Naive thymus-derived CD4-positive, alpha-beta T cell (primary cell): Measurements from ENCODE around the gene CEP19. TPM values are rescaled to one million over a fixed set of nuclear protein-coding genes. Genes with fewer than 3 reads are reported as not detected.
A peak's percentile ranks its signal among the peaks of the same experiment; 100 is the strongest.

ENCODE experiments used
- ATAC-seq: fragments of 150-1000 bp; cut with Tn5 transposase; 2 replicates; pipeline ENCODE4 v1.10.0; 2021; ENCODE audit warnings: mild to moderate bottlenecking, moderate library complexity
- CTCF ChIA-PET: fragments of 350-600 bp; sonication (Branson Sonifier 250); formaldehyde crosslinking; loops from one replicate; lab custom pipeline; 2021; ENCODE audit warnings: antibody characterized with exemption; lab: Charles Lee
- POLR2A ChIA-PET: fragments of 350-600 bp; sonication (Branson Sonifier 250); formaldehyde crosslinking; loops from one replicate; lab custom pipeline; 2021; ENCODE audit warnings: antibody characterized with exemption, inconsistent platforms; lab: Charles Lee
- DNase-seq, 9 donors: peaks; one replicate each; pipeline versions ENCODE4 v3.0.0 to v3.0.0-alpha.2; 2020 to 2022; ENCODE audit warnings: mixed read lengths in 1 of 9
- H3K27ac ChIP-seq: one replicate; pipeline ENCODE4 v1.7.0; 2013; ENCODE audit warnings: mild to moderate bottlenecking, low read depth, low read length, moderate library complexity
- H3K27me3 ChIP-seq, 2 donors: one replicate each; pipeline ENCODE4 v1.7.0; 2013; ENCODE audit warnings: low read length in 2 of 2, mild to moderate bottlenecking in 2 of 2, moderate library complexity in 2 of 2; ENCODE audit not compliant: control insufficient read depth in 2 of 2, insufficient read depth in 2 of 2
- H3K36me3 ChIP-seq, 3 experiments: 1 replicate in 2 of 3; 2 replicates in 1 of 3; pipeline ENCODE4 v1.7.0; 2013; ENCODE audit warnings: low read length in 3 of 3, mild to moderate bottlenecking in 3 of 3, moderate library complexity in 1 of 3; ENCODE audit not compliant: insufficient read depth in 3 of 3, control insufficient read depth in 2 of 3
- H3K4me1 ChIP-seq, 2 donors: one replicate each; pipeline ENCODE4 v1.7.0; 2013; ENCODE audit warnings: low read length in 2 of 2, mild to moderate bottlenecking in 2 of 2, moderate library complexity in 1 of 2; ENCODE audit not compliant: control insufficient read depth in 2 of 2, insufficient read depth in 2 of 2
- H3K4me3 ChIP-seq: 2 replicates; pipeline ENCODE4 v1.7.0; 2013; ENCODE audit warnings: mild to moderate bottlenecking, low read length
- H3K9me3 ChIP-seq, 3 experiments: 1 replicate in 2 of 3; 2 replicates in 1 of 3; pipeline ENCODE4 v1.7.0; 2013; ENCODE audit warnings: low read length in 3 of 3; ENCODE audit not compliant: control insufficient read depth in 2 of 3
- H3K27ac Mint-ChIP-seq, 9 donors: one replicate each; pipeline ENCODE4 v1.8.0; 2020 to 2022; ENCODE audit warnings: mixed read lengths in 9 of 9, mild to moderate bottlenecking in 8 of 9, moderate library complexity in 5 of 9, inconsistent platforms in 2 of 9
- H3K27me3 Mint-ChIP-seq, 5 donors: one replicate each; pipeline ENCODE4 v1.8.0; 2021 to 2022; ENCODE audit warnings: mixed read lengths in 5 of 5, mild to moderate bottlenecking in 1 of 5
- H3K36me3 Mint-ChIP-seq, 5 donors: one replicate each; pipeline ENCODE4 v1.8.0; 2020 to 2022; ENCODE audit warnings: mixed read lengths in 5 of 5, mild to moderate bottlenecking in 3 of 5, inconsistent platforms in 1 of 5
- H3K4me1 Mint-ChIP-seq, 7 donors: one replicate each; pipeline ENCODE4 v1.8.0; 2020 to 2022; ENCODE audit warnings: mixed read lengths in 7 of 7, mild to moderate bottlenecking in 3 of 7, inconsistent platforms in 1 of 7
- H3K4me3 Mint-ChIP-seq, 10 donors: one replicate each; pipeline ENCODE4 v1.8.0; 2020 to 2022; ENCODE audit warnings: mild to moderate bottlenecking in 10 of 10, mixed read lengths in 10 of 10, moderate library complexity in 6 of 10, inconsistent platforms in 2 of 10
- H3K9me3 Mint-ChIP-seq, 11 donors: one replicate each; pipeline ENCODE4 v1.8.0; 2020 to 2022; ENCODE audit warnings: mixed read lengths in 11 of 11, mild to moderate bottlenecking in 4 of 11, inconsistent platforms in 1 of 11, moderate library complexity in 1 of 11
- intact Hi-C, 2 donors: fragments of 100-400 bp; cut with micrococcal nuclease; formaldehyde crosslinking; loops; one replicate each; pipeline ENCODE4 v1.15.1; 2023
- polyA plus RNA-seq, 2 donors: library from polyadenylated mRNA; unstranded; fragments of 300-500 nt; fragmentation: Illumina TruSeq; gene quantifications; one replicate each; pipeline ENCODE4 v1.2.3, GENCODE V29; 2021
- total RNA-seq, 6 experiments: library from RNA in 5 of 6; stranded (reverse) in 5 of 6; gene quantifications; 1 replicate in 5 of 6; 2 replicates in 1 of 6; pipeline ENCODE4 v1.2.3 and lab custom pipeline; 2021 to 2026

CEP19 gene
- total and polyA plus RNA-seq, 7 experiments from 2014 or later, result 0.96 to 10.7 (median 6.9) TPM

- H3K4me3 Mint-ChIP-seq, result no peak overlapping the region
- ChIA-PET POLR2A (interaction anchor here (0.5 kb wide), 1 partner anchor 233 kb away, joined by 3 read pairs; no protein-coding TSS in a partner anchor), CTCF (interaction anchor here (1.2 kb wide), 1 partner anchor 171 kb away, joined by 3 read pairs; no protein-coding TSS in a partner anchor)
- DNase-seq, result no peak
- H3K27ac Mint-ChIP-seq, result peak overlapping the region in 1 of 9 donors; percentile 38
- intact Hi-C loops, result no loop called here
- Histone ChIP-seq H3K36me3 (no peaks in the 10 kb centered on the region), H3K9me3 (no peaks in the 10 kb centered on the region), H3K4me1 (peaks cover 0 to 6% of the 10 kb centered on the region in 2 donors), H3K4me3 (no peak overlapping the region), H3K27me3 (no peaks in the 10 kb centered on the region), H3K27ac (no peak overlapping the region)
- no peaks in the 10 kb centered on the region for H3K9me3 Mint-ChIP-seq
- no peak for ATAC-seq
- H3K4me1 Mint-ChIP-seq, result peaks cover 0 to 7% (median 5%) of the 10 kb centered on the region in 7 donors
- H3K36me3 Mint-ChIP-seq, result no peaks in the 10 kb centered on the region
- H3K27me3 Mint-ChIP-seq, result no peaks in the 10 kb centered on the region
These were observed 12.3 kb downstream of the CEP19 start for GRCh38 chr3:196699749-196700148.

GRCh38 chr3:196697270-196697669 lies 14.8 kb downstream of the CEP19 start:
- intact Hi-C loops, result loop anchor here in 1 of 2 donors (2.0 kb wide), 1 partner anchor 14 kb away; no protein-coding TSS in a partner anchor
- Histone ChIP-seq H3K4me1 (peaks cover 0 to 12% of the 10 kb centered on the region in 2 donors), H3K27me3 (no peaks in the 10 kb centered on the region), H3K4me3 (no peak overlapping the region), H3K36me3 (no peaks in the 10 kb centered on the region), H3K27ac (no peak overlapping the region), H3K9me3 (no peaks in the 10 kb centered on the region)
- no peak for DNase-seq
- no peaks in the 10 kb centered on the region for H3K9me3 Mint-ChIP-seq
- ATAC-seq, result no peak
- H3K36me3 Mint-ChIP-seq, result no peaks in the 10 kb centered on the region
- H3K27me3 Mint-ChIP-seq, result no peaks in the 10 kb centered on the region
- H3K27ac Mint-ChIP-seq, result peak overlapping the region in 3 of 9 donors; percentile 26 to 53 (median 37)
- no peak overlapping the region for H3K4me3 Mint-ChIP-seq
- POLR2A ChIA-PET, result interaction anchor here (0.6 kb wide), 1 partner anchor 65 kb away, joined by 3 read pairs; no protein-coding TSS in a partner anchor
- peaks cover 0 to 10% (median 7%) of the 10 kb centered on the region in 7 donors for H3K4me1 Mint-ChIP-seq
- CTCF ChIA-PET, result no interaction called here

GRCh38 chr3:196695849-196696226 lies 16.2 kb downstream of the CEP19 start:
- no peaks in the 10 kb centered on the region for H3K27me3 ChIP-seq
- ATAC-seq (no peak), DNase-seq (no peak)
- no peak overlapping the region for H3K27ac ChIP-seq
- peak overlapping the region in 8 of 9 donors; percentile 10 to 83 (median 56) for H3K27ac Mint-ChIP-seq
- H3K4me3 ChIP-seq, result no peak overlapping the region
- H3K36me3 Mint-ChIP-seq, result no peaks in the 10 kb centered on the region
- no peaks in the 10 kb centered on the region for H3K9me3 Mint-ChIP-seq
- H3K4me1 Mint-ChIP-seq, result peaks cover 0 to 14% (median 7%) of the 10 kb centered on the region in 7 donors
- H3K4me3 Mint-ChIP-seq, result peak overlapping the region in 1 of 10 donors; percentile 41
- POLR2A ChIA-PET, result no interaction called here
- H3K4me1 ChIP-seq, result peaks cover 0 to 12% of the 10 kb centered on the region in 2 donors
- H3K27me3 Mint-ChIP-seq, result no peaks in the 10 kb centered on the region
- CTCF ChIA-PET, result interaction anchor here (0.5 to 1.6 kb wide), 3 partner anchors 11 to 428 kb away, joined by 3 to 4 read pairs (median 3); no protein-coding TSS in a partner anchor
- intact Hi-C loops, result loop anchor here in 1 of 2 donors (2.0 kb wide), 1 partner anchor 15 kb away; no protein-coding TSS in a partner anchor
- no peaks in the 10 kb centered on the region for H3K36me3 ChIP-seq
- H3K9me3 ChIP-seq, result no peaks in the 10 kb centered on the region

GRCh38 chr3:196694941-196695848 lies 16.9 kb downstream of the CEP19 start:
- Mint-ChIP-seq H3K36me3 (no peaks in the 10 kb centered on the region), H3K4me1 (peaks cover 0 to 14% (median 7%) of the 10 kb centered on the region in 7 donors), H3K27me3 (no peaks in the 10 kb centered on the region), H3K27ac (peak overlapping the region in 8 of 9 donors; percentile 10 to 83 (median 56)), H3K4me3 (no peak overlapping the region), H3K9me3 (no peaks in the 10 kb centered on the region)
- Histone ChIP-seq H3K9me3 (no peaks in the 10 kb centered on the region), H3K36me3 (no peaks in the 10 kb centered on the region), H3K4me1 (peaks cover 0 to 12% of the 10 kb centered on the region in 2 donors), H3K27me3 (no peaks in the 10 kb centered on the region), H3K4me3 (no peak overlapping the region), H3K27ac (no peak overlapping the region)
- ATAC-seq, result peak; percentile 39
- ChIA-PET POLR2A (no interaction called here), CTCF (interaction anchor here (0.5 to 1.6 kb wide), 3 partner anchors 10 to 429 kb away, joined by 3 to 4 read pairs (median 3); no protein-coding TSS in a partner anchor)
- DNase-seq, result peak in 1 of 9 donors; percentile 56
- intact Hi-C loops, result loop anchor here in 1 of 2 donors (1.0 kb wide), 2 partner anchors 86 to 158 kb away; no protein-coding TSS in a partner anchor

- DNase-seq (peak in 6 of 9 donors; percentile 18 to 55 (median 46)), ATAC-seq (peak; percentile 78)
- H3K4me3 ChIP-seq, result no peak overlapping the region
- peak overlapping the region in 3 of 9 donors; percentile 33 to 84 (median 65) for H3K27ac Mint-ChIP-seq
- H3K36me3 Mint-ChIP-seq, result no peaks in the 10 kb centered on the region
- CTCF ChIA-PET, result interaction anchor here (1.6 to 6.2 kb wide), 3 partner anchors 9 to 86 kb away, joined by 5 to 29 read pairs (median 6); no protein-coding TSS in a partner anchor
- intact Hi-C loops, result loop anchor here in 1 of 2 donors (1.0 kb wide), 2 partner anchors 85 to 157 kb away; no protein-coding TSS in a partner anchor
- H3K36me3 ChIP-seq, result no peaks in the 10 kb centered on the region
- no peaks in the 10 kb centered on the region for H3K9me3 Mint-ChIP-seq
- H3K4me1 Mint-ChIP-seq, result peaks cover 0 to 14% (median 7%) of the 10 kb centered on the region in 7 donors
- H3K4me3 Mint-ChIP-seq, result no peak overlapping the region
- H3K27me3 ChIP-seq, result no peaks in the 10 kb centered on the region
- H3K27ac ChIP-seq, result no peak overlapping the region
- H3K9me3 ChIP-seq, result no peaks in the 10 kb centered on the region
- H3K27me3 Mint-ChIP-seq, result no peaks in the 10 kb centered on the region
- peaks cover 0 to 12% of the 10 kb centered on the region in 2 donors for H3K4me1 ChIP-seq
- POLR2A ChIA-PET, result interaction anchor here (0.6 to 1.0 kb wide), 5 partner anchors 39 to 94 kb away, joined by 3 to 4 read pairs (median 3); no protein-coding TSS in a partner anchor
These were observed 17.8 kb downstream of the CEP19 start for GRCh38 chr3:196694202-196694638.

GRCh38 chr3:196691386-196691785 lies 20.7 kb downstream of the CEP19 start:
- POLR2A ChIA-PET, result no interaction called here

More at GRCh38 chr3:196691386-196691785, 20.7 kb downstream of the CEP19 start:
- Histone ChIP-seq H3K27me3 (no peaks in the 10 kb centered on the region), H3K4me1 (peaks cover 0 to 12% of the 10 kb centered on the region in 2 donors), H3K4me3 (no peak overlapping the region), H3K27ac (no peak overlapping the region), H3K36me3 (no peaks in the 10 kb centered on the region), H3K9me3 (no peaks in the 10 kb centered on the region)
- no peaks in the 10 kb centered on the region for H3K9me3 Mint-ChIP-seq
- no peak for DNase-seq
- peaks cover 0 to 21% (median 7%) of the 10 kb centered on the region in 7 donors for H3K4me1 Mint-ChIP-seq
- intact Hi-C loops, result no loop called here
- no peaks in the 10 kb centered on the region for H3K27me3 Mint-ChIP-seq
- no peak for ATAC-seq
- CTCF ChIA-PET, result interaction anchor here (0.6 to 6.2 kb wide), 3 partner anchors 14 to 83 kb away, joined by 3 to 29 read pairs (median 4); no protein-coding TSS in a partner anchor
- H3K36me3 Mint-ChIP-seq, result no peaks in the 10 kb centered on the region
- H3K4me3 Mint-ChIP-seq, result no peak overlapping the region
- H3K27ac Mint-ChIP-seq, result peak overlapping the region in 1 of 9 donors; percentile 44
